ENCODE measurements around the gene CDK3. TPM values are rescaled to one million over a fixed set of nuclear protein-coding genes. Genes with fewer than 3 reads are reported as not detected.

The CDK3 gene
- total and polyA plus RNA-seq, 9 of the 15 experiments (the other 6 are each of a cell fraction or from before 2014, with no cell fraction given), result 0.55 to 8.2 (median 4.7) TPM

DNA sequence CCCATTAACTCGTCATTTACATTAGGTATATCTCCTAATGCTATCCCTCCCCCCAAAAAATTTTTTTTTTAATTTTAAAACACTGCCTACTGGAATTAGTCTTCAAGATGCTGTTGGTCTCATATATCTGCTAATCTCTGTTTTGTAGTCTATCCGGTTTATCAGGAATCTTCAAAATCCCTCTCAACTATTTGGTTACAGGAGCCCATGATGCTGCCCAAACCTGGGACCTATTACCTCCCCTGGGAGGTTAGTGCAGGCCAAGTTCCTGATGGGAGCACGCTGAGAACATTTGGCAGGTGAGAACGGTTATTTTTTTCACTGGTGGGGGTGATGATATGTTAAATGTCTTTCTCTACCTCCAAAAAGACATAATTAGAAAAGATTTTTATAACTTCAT lies 14.7 kb upstream of the CDK3 start:
- Histone ChIP-seq H4K20me1 (replicated peaks; ENCODE audit: control insufficient read depth, insufficient read depth, low read length) (no peaks in the 10 kb centered on the region), H3K9me1 (ENCODE audit: control insufficient read depth, insufficient read depth, low read length) (no peaks in the 10 kb centered on the region), H3K27me3 (ENCODE audit: control insufficient read depth in 2 of 2, insufficient read depth in 2 of 2, low read length in 2 of 2) (no peaks in the 10 kb centered on the region), H3K79me2 (ENCODE audit: control insufficient read depth, insufficient read depth, low read length) (peaks cover 8% of the 10 kb centered on the region; the same call in 2 of the 3 replicates), H3K27ac (ENCODE audit: extremely low read depth, low read depth, low read length) (no peak overlapping the region), H3K36me3 (ENCODE audit: control insufficient read depth, insufficient read depth, low read length) (peaks cover 9% of the 10 kb centered on the region; the same call in 1 of the 3 replicates), H3K9ac (ENCODE audit: insufficient read depth in 1 of 2, low read depth in 2 of 2, low read length in 2 of 2) (no peak overlapping the region), H2AFZ (ENCODE audit: low read depth, low read length) (no peak overlapping the region), H3K4me3 (no peak overlapping the region), H3K4me2 (ENCODE audit: insufficient read depth, low read length) (no peak overlapping the region), H3K4me1 (replicated peaks in 1 of 2; ENCODE audit: control insufficient read depth in 2 of 2, insufficient read depth in 2 of 2, low read length in 2 of 2) (peaks cover 10 to 29% of the 10 kb centered on the region in 2 experiments), H3K9me3 (replicated peaks; ENCODE audit: control insufficient read depth, insufficient read depth, low read depth, low read length) (no peaks in the 10 kb centered on the region)
- no peak for ATAC-seq
- ChIA-PET CTCF (ENCODE audit: low intra/inter-chr PET ratio) (no interaction called here), POLR2A (no interaction called here)
- no peak for DNase-seq (ENCODE audit: extremely low read depth in 1 of 4, low spot score in 3 of 4)
- intact Hi-C loops (cut with micrococcal nuclease) (loop anchor here (5.0 kb wide), 1 partner anchor 79 kb away; no protein-coding TSS in a partner anchor), in situ Hi-C loops (cut with MboI) (no loop called here)
- WGBS (ENCODE audit: insufficient coverage, low coverage, missing lambda C conversion rate), result 86% methylated on average over 3 of the region's 4 CpGs
- FAIRE-seq, result no peak
- TF ChIP-seq NBN (IDR thresholded peaks at IDR 0.05; ENCODE audit: low read depth), result no peak
- no peak for TF ChIP-seq TRIM28 (IDR thresholded peaks at IDR 0.05)
- TF ChIP-seq, protein P1, sequence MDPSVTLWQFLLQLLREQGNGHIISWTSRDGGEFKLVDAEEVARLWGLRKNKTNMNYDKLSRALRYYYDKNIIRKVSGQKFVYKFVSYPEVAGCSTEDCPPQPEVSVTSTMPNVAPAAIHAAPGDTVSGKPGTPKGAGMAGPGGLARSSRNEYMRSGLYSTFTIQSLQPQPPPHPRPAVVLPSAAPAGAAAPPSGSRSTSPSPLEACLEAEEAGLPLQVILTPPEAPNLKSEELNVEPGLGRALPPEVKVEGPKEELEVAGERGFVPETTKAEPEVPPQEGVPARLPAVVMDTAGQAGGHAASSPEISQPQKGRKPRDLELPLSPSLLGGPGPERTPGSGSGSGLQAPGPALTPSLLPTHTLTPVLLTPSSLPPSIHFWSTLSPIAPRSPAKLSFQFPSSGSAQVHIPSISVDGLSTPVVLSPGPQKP (CRISPR knock-in tag; IDR thresholded peaks at IDR 0.05), result no peak
- TF ChIP-seq POLR2G (IDR thresholded peaks at IDR 0.05; ENCODE audit: low read depth, low read length), result no peak
- no peak for TF ChIP-seq HOXB6 (CRISPR knock-in tag; IDR thresholded peaks at IDR 0.05; ENCODE audit: borderline replicate concordance)
- no peak for TF ChIP-seq ZNF124 (CRISPR knock-in tag; IDR thresholded peaks at IDR 0.05)
- TF ChIP-seq, protein P2, sequence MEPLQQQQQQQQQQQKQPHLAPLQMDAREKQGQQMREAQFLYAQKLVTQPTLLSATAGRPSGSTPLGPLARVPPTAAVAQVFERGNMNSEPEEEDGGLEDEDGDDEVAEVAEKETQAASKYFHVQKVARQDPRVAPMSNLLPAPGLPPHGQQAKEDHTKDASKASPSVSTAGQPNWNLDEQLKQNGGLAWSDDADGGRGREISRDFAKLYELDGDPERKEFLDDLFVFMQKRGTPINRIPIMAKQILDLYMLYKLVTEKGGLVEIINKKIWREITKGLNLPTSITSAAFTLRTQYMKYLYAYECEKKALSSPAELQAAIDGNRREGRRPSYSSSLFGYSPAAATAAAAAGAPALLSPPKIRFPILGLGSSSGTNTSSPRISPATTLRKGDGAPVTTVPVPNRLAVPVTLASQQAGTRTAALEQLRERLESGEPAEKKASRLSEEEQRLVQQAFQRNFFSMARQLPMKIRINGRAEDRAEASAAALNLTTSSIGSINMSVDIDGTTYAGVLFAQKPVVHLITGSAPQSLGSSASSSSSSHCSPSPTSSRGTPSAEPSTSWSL (CRISPR knock-in tag; IDR thresholded peaks at IDR 0.05; ENCODE audit: borderline replicate concordance), result no peak
- TF ChIP-seq FOSL1 (tag; conservative IDR thresholded peaks at IDR 0.05), result no peak
- TF ChIP-seq, protein P3, sequence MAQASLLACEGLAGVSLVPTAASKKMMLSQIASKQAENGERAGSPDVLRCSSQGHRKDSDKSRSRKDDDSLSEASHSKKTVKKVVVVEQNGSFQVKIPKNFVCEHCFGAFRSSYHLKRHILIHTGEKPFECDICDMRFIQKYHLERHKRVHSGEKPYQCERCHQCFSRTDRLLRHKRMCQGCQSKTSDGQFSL (CRISPR knock-in tag; IDR thresholded peaks at IDR 0.05), result no peak
- TF ChIP-seq, protein P3 (tag; IDR thresholded peaks at IDR 0.05), result no peak
- TF ChIP-seq ZNF384 (IDR thresholded peaks at IDR 0.05; ENCODE audit: low read depth, low read length), result no peak
- TF ChIP-seq BDP1 (IDR thresholded peaks at IDR 0.05; ENCODE audit: insufficient read depth, insufficient read length), result no peak
- no peak for TF ChIP-seq ZNF263 (CRISPR knock-in tag; IDR thresholded peaks at IDR 0.05; ENCODE audit: borderline replicate concordance)
- no peak for TF ChIP-seq CEBPB (tag; IDR thresholded peaks at IDR 0.05)
- no peak for TF ChIP-seq MCM5 (IDR thresholded peaks at IDR 0.05; ENCODE audit: low read depth)
- TF ChIP-seq MED1 (CRISPR knock-in tag; IDR thresholded peaks at IDR 0.05; ENCODE audit: borderline replicate concordance), result no peak
- no TSS peak for BruUV-seq (replicated peaks)

Measured in K562 (cell line).